ENCODE results near the gene PLEKHF1.
"Not testable (repeated sequence)": the region's sequence is repeated elsewhere in the genome, so short reads cannot be mapped to it uniquely, and the experiment has no call there.

The PLEKHF1 gene, protein sequence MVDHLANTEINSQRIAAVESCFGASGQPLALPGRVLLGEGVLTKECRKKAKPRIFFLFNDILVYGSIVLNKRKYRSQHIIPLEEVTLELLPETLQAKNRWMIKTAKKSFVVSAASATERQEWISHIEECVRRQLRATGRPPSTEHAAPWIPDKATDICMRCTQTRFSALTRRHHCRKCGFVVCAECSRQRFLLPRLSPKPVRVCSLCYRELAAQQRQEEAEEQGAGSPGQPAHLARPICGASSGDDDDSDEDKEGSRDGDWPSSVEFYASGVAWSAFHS

DNA sequence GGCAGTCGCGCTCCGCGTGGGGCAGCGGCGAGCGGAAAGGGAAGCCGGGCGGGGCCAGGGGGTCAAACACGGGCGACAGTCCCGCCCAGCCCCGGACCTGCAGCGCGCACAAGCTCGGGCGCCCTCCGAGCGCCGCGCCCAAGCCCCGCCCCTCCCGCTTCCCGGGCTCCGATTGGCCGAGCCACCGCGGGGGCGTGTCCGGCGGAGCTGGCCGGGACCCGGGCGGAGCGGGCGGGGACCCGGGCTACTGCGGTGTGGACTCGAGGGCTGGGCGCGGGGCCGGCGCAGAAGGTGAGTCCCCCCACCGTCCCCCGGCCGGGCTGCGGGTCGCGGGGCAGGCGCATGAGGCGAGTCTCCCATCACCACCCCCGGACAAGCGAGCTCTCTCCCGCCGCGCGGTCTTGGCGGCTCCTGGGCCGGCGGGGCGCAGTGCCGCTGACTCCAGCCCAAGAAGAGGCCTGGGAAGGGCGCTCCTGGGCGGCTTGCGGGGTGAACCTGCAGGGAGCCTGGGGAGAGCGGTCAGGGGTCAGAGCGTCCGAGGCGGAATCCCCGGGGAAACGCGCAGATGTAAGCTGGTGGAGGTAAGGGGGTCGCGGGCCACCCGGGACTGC lies at the start of gene PLEKHF1:
PLEKHF1 (plus strand) TSS at position 247 of the 611 bp plus-strand sequence. CDS start 8,379 bp downstream, outside the sequence.
- DNase-seq (ENCODE audit: low spot score): peak; percentile 92

DNA sequence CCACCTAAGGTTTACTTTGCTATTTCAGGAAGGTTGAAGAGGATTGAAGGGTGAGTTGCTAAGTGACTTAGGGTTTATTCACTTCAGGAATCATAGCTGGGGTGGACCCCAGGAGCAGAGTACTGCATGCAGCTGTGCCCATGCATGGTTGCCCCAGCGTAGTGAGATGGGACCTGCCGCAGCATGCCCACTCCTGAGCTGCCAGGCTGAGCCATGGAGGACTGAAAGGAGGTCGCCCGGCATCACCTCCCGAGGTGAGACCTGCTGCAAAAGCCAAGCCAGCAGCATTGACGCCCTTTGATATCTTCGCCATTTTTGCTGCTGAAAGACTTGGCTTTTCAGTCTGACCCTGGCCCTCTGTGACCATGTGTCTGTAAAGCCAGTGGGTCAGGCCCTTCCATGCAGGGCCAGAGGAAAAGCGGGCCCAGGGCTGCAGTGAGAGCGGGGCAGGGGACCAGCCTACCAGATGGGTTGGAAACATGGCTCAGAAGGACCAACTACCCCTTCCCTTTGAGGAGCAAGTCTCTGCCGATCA lies 49.3 kb upstream of the PLEKHF1 start:
- DNase-seq (ENCODE audit: low spot score): no peak

DNA sequence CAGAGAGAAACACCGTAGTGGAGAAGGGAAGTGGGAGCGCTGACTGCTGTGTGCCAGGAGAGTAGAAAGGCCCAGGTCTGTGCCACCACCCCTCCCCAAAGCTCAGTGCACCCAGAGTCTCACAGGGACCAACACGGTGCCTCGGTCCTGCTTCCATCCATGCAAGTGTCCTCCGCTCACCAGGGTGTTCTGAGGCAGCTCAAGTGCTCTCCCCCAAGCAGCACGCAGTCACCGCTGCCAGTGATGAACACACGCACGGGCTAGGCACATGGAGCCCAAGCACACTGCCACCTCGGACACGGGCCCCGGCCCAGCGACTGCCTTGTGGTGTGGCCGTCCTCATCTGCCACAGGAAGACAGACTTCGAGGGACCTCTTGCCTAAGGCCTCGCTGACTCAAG lies 48.7 kb upstream of the PLEKHF1 start:
- no peak for DNase-seq (ENCODE audit: low spot score)

DNA sequence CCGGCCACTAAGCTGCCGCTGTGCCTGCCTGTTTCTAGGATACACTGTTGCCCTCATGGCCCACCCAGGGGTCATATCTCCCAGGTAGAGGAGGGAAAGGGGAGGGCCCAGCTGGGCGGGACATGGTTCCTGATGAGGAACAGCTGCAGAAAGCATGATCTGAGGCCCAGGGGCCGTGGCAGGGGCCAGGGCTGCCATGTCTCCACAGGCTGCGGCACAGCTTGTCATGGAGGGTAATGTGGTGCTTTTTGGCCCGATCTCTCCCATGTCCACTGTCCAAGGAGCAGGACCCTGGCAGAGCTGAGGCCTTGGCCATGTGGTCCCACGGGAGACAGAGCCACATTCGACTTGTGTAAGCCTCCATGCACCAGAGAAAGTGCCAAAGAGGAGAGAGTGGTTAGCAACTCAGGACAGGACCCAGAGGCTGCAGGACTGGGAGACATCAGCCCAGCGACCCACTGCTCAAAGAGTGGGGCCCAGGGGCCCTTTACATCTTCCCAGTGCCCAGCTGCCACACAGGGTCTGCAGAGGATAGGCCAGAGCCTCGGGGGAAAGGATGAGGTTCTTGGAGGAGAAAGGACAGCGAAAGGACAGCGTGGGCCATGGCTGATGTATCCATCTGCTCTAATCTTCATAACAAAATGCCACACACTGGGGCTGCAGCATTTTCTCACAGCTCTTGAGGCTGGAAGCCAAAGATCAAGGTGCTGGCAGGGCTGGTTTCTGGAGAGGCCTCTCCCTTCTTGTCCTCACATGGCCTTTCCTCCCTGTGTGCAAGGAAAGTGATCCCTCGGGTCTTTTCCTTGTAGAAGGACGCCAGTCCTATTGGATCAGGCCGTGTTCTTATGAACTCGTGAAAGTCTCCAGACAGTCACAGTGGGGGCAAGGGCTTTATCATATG lies 47.6 kb upstream of the PLEKHF1 start:
- DNase-seq (ENCODE audit: low spot score): no peak

DNA sequence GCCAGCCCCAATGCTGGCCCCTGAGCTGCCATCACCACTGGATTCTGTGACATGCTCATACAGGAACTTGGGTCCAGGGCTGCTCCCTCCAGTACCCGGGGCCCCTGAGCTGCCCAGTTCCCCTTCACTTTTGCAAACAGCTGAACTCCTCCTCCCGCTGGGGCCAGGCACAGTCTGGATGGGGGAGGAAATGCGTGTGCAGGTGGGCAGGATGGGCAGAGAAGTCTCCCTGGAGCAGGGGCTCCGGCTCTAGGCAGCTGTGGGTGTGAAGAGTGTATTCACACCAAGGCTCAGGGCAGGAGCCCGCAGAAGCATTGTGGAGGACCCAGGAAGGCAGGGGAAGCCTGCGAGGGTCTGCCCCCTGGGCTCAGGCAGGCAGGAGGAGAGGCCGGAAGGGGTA lies 46.8 kb upstream of the PLEKHF1 start:
- DNase-seq (ENCODE audit: low spot score): no peak

DNA sequence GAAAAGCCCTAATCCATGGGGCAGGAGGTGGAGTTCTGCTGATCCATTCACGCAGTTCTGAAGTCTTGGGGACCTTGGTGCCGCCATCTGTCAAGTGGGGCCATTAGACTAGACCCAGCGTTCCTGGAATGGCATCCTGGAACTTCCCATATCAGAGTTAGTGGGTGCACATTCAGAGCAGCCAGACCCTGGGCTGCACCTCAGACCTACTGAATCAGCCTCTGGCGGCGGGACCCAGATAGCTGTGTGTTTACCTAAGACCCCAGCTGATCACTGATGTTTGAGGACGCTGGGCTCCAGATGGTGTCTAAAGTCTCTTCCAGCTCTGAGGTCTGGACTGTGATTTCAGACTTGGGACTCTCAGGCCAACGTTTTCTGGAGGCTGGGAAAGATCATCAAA lies 46.4 kb upstream of the PLEKHF1 start:
- no peak for DNase-seq (ENCODE audit: low spot score)

DNA sequence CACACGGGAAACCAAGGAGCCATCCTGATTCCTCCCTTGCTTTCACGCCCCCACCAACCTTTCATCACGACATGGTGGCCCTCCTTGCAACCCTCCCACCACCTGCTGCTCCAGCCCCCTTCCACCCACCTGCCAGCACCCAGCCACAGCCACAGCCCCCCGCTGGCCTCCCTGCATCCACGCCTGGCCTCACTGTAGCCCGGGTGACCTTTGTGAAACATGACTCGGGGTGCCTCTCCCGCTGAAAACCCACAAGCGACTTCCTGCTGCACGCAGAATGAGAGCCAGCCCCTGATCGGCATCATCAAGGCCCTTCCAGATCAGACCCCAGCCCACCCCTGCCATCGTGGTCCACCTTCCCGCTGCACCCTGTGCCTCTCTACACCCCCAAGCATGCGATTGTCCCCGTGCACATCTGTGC lies 44.3 kb upstream of the PLEKHF1 start:
- DNase-seq (ENCODE audit: low spot score): no peak

DNA sequence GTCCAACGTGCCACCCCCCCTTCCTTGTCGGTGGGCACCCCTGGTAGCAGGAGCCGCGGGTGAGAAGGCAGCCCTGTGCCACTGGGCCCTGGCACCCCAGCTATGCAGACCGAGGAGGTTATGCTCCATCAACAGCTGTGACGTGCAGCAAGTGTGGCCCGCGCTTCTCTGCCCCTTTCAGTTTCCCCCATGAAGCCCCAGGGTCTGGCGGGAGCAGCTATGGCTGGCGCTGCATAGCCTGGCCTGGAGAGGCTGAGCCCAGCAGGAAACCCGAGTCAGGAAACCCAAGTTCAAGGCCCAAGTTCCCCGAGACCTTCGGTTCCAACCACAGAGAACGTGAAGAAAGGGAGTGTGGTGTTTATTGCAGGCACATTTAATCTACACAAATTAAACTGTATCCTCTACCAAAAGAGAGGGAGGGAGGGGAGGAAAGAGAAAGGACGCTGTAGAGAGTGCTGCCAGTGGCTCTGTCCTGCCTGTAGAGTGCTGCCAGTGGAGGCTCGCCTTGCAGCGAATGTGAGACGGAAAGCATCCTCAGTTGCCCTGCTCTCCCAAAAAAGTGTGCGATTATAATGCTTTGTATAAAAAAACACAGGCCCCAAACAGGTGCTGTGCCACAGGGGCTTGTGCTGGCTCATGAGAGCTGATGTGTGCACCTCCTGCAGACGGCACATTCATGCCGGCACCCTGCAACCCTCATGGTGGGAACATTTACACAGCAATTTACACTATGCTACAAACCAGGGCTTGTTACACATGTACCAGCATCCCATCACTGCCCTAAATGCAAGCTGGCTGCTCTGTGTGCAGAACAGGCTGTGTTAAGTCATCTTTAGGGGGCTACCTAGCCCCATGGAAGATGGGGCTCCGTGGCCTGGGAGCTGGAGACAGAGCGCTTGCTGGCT lies 42.8 kb upstream of the PLEKHF1 start:
- DNase-seq (ENCODE audit: low spot score): peak; percentile 42

DNA sequence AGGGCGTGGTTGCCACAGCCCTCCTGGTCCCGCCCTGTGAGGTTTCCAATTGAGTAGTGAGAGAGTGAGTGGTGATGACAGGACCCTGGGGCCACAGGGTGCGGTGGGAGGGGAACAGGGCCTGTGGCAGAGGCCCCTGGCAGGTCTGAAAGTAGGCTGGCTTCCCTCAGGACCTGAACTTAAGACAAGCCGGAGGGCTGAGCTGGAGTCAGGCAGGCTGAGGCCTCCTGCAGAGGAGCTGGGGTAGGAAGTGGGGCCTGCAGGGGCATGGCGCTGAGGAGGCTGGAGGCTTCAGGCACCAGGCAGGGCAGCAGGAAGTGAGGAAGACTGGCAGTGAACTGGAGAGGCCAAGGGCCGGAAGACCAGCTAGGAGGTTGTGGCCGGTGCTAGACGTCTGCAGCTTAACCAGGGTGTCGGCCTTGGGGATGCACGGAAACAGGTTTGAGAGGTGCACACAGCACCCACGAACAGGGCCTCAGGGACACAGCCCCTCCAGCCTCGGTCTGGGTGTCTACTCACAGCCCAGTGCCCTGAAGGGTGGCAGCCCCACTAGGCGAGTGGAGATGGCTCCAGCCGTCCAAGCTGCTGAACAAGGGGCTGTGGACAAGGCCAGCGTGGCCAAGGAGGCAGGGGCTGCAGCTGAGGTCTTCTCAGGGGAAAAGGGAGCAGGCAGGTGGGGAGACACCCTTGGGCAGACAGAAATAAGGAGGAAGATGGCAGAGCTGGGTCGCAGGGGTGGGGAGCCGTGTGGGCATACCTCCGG lies 41.4 kb upstream of the PLEKHF1 start:
- no peak for DNase-seq (ENCODE audit: low spot score)

DNA sequence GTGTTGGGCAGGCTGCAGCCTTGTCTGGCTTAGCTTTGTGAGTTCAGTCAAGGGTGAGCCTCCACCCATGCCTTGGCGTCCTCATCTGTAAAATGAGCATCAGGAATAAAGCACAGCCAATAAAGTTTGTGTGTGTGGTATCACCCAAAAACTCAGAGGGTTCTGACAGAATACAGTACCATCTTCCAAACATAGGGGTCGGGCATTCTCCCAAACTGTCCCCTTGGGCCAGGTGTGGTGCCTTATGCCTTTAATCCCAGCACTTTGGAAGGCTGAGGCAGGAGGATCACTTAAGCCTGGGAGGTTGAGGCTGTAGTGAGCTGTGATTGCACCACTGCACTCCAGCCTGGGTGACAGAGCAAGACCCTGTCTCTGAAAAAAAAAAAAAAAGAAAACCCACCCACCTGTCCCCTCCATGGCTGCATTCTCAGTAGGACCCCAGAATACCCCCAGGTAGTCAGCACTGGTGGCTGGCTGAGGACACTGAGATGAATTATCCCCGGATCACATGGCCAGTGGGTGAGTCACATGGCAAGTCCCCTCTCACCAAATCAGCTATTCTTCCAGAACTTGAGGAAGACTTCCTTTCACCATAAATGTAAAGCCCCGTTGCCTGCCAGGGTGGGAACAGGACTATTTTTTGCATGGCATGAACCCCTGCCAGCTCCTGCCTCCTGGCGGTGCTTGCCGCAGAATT lies 40.6 kb upstream of the PLEKHF1 start:
- DNase-seq (ENCODE audit: low spot score): no peak

DNA sequence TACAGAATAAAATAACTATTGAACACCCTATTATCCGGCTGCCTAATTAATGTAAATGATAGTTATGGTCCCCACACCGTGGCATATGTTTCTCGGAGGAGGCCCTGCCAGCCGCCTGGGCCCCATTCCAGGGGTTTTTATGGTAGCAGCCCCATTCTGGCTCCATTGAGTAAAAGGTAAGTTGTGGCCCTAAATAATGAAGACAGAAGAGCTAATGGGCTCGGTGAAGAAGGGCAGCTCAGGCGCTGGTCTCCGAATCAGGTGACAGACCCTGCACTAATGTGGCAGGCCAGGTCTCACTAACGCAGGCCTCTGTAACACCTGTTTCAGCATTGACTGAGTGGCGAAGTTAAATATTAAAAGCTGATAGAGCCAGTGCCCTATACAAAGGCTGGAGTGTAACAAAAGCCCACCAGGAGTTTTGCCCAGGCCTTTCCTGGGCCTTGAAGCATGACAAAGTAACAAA lies 40.0 kb upstream of the PLEKHF1 start:
- no peak for DNase-seq (ENCODE audit: low spot score)

DNA sequence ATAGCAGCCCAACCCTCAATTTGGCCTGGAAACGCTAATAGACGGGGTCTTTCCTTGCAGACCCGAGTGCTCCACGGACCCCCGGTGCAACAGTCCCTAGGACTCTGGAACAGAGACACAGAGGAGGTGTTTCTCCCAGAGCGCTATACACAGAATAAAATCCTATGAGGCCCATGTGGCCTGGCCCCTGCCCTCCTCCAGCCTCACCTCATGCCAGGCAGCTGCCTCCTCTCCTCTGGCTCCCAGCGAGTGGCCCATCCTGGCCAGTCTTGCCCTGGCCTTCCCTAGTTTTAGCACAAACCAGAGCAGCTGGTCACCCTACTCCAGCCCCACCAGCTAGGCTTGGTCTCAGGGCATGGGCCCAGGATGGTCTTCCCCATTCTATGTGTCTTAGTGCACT lies 38.9 kb upstream of the PLEKHF1 start:
- DNase-seq (ENCODE audit: low spot score): no peak

DNA sequence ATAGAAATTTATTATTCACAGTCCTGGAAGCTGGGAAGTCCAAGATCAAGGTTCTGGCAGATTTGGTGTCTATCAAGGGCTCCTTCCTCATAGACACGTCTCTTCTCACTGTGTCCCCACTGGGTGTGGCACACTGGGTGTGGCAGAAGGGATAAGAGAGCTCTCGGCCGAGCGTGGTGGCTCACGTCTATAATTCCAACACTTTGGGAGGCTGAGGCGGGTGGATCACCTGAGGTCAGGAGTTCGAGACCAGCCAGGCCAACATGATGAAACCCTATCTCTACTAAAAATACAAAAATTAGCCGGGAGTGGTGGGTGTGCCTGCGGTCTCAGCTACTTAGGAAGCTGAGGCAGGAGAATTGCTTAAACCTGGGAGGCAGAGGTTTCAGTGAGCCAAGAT lies 38.4 kb upstream of the PLEKHF1 start:
- DNase-seq (ENCODE audit: low spot score): not testable (repeated sequence)

DNA sequence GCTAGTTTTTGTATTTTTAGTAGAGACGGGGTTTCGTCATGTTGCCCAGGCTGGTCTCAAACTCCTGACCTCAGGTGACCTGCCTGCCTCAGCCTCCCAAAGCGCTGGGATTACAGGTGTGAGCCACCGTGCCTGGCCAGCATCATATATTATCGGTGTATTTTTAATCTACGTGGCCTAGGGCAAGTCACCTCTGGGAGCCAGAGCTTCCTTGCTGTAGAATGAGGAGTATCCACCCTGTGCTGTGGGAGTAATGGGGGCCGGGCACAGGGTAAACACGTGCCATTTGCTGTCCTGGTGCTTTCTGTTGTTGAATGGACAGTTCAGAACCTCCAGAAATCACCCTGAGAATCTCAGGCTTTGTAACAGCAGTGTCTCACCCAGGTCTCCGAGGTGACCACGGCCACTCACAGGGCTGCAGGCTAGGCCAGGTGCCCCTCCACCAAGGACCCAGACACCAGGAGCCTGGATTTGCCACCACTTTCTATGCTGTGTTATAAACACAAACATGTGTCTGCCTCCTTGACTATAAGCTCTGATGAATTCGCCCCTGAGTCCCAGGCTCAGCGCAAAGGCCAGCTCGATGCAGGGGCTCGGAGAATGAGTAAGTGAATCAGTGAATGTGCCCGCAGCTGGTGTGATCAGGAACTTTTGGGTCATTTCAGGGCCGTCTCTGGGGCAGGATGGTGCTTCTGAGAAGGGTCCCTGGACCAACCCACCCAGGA lies 36.4 kb upstream of the PLEKHF1 start:
- no peak for DNase-seq (ENCODE audit: low spot score)

DNA sequence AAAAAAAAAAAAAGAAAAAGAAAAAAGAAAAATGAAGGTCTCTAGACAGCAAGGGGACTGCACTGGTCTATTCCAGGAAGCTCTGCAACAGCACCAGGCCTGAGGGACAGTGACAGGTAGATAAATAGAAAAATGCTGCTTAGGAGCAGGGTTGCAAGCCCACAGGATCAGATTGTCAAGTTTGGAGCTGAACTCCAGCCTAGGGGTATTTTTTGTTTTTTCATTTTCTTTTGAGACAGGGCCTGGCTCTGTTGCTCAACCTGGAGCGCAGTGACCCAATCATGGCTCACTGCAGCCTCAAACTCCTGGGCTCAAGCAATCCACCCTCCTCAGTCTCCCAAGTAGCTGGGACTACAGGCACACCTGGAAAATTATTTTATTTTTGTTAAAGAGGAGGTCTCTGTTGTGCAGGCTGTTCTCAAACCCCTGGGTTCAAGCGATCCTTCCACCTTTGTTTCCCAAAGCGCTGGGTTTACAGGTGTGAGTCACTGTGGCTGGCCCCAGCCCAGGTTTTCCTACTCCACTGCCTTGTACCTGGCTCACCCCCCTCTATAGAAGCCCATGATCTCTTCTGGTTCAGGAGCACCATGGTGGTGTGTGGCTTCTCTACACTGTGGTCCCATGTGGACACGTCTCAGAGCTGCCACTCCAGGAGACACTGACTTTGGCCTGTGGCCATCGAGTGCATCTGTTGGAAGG lies 35.3 kb upstream of the PLEKHF1 start:
- DNase-seq (ENCODE audit: low spot score): no peak

DNA sequence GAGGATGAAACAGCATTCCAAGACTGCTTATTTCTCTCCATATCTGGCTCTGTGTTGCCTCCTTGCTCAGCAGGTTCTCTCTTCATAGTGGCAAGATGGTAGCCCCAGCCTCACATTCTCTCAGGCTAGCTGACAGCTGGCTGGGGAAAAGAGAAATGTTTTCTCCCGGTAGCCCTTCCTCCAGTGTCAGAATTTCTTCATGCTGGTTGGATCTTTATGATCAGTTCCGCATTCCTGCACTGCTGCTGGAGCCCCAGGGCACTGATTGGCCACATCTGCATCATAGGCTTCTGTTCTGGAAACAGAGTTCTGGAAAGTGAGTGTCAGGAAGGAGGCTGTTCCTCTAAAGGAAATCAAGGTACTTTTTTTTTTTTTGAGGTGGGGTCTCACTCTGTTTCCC lies 34.6 kb upstream of the PLEKHF1 start:
- DNase-seq (ENCODE audit: low spot score): peak; percentile 49

DNA sequence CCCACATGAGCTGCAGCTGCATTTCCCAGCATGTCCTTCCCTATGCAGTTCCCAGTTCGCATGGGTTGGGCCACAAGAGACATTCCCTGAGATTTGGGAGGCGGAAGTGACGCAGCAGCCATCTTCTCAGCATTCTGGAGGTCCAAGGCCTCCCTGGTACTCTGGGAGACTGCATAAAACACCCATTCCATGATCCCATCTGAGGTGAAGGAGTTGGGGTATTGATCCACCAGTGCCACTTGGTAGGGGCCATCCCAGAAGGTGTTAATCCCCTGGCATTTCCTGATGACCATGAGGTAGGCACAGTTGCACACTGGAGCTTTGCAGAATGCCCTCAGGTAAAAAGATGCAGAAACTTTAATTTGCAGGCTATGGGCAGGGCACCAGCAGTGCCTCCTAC lies 33.8 kb upstream of the PLEKHF1 start:
- no peak for DNase-seq (ENCODE audit: low spot score)

DNA sequence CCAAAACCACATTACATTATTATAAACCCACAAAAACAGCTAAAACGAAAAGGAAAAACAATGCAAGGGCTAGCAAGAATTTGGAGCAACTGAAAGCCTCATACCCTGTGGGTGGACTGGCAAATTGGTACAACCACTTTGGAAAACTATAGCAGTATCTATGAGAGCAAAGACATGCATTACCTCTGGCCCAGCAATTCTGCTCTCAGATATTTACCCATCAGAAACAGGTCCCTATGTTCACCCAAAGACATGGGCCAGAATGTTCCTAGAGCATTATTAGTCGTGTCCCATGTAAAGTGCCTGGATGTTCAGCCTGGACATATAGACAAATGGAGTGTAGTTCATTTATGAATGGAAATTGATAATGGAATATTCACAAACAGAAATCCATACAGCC lies 31.3 kb upstream of the PLEKHF1 start:
- DNase-seq (ENCODE audit: low spot score): no peak
